IMR-90 (cell line): Measurements from ENCODE around the gene ZNF23. TPM values are rescaled to one million over a fixed set of nuclear protein-coding genes. Genes with fewer than 3 reads are reported as not detected.
A peak's percentile ranks its signal among the peaks of the same experiment; 100 is the strongest.

Source experiments
- ATAC-seq: fragments of 200-7000 bp; cut with Tn5 transposase; 2 replicates; pipeline ENCODE4 v1.9.1; 2020; ENCODE audit warnings: low read depth, mild to moderate bottlenecking, moderate library complexity
- BruUV-seq: library from RNA; stranded (reverse); fragments of 400-500 nt; replicated peaks from 2 replicates; lab custom pipeline; 2021; lab: Mats Ljungman, UMichigan
- CTCF ChIA-PET: fragments of 300-600 bp; formaldehyde crosslinking; extraction: SDS; loops from one replicate; lab custom pipeline; 2021; ENCODE audit warnings: antibody characterized with exemption; lab: Yijun Ruan, JAX
- POLR2A ChIA-PET: fragments of 300-600 bp; sonication (Branson Sonifier 250); formaldehyde crosslinking; loops from one replicate; lab custom pipeline; 2022; ENCODE audit warnings: antibody characterized with exemption; ENCODE audit not compliant: unreplicated experiment; lab: Charles Lee
- DNase-seq: peaks from one replicate; pipeline ENCODE4 v3.0.0; 2013
- H2AFZ ChIP-seq: replicated peaks from 2 replicates; pipeline ENCODE3; 2013; ENCODE audit warnings: low read length, mild to moderate bottlenecking; ENCODE audit not compliant: poor library complexity
- H2AK5ac ChIP-seq: 2 replicates; pipeline ENCODE4 v1.6.1; 2013; ENCODE audit warnings: low read depth, low read length, inconsistent platforms
- H2AK9ac ChIP-seq: replicated peaks from 2 replicates; pipeline ENCODE3; 2013; ENCODE audit warnings: mild to moderate bottlenecking, low read depth, low read length, moderate library complexity; ENCODE audit not compliant: poor library complexity
- H2BK120ac ChIP-seq: 2 replicates; pipeline ENCODE4 v1.6.1; 2013; ENCODE audit warnings: low read depth, low read length, inconsistent platforms
- H2BK15ac ChIP-seq: 3 replicates; pipeline ENCODE4 v1.6.1; 2013; ENCODE audit warnings: low read depth, low read length, inconsistent platforms
- H2BK20ac ChIP-seq: 2 replicates; pipeline ENCODE4 v1.6.1; 2013; ENCODE audit warnings: low read depth, mild to moderate bottlenecking, inconsistent platforms, low read length, moderate library complexity
- H2BK5ac ChIP-seq: 2 replicates; pipeline ENCODE4 v1.6.1; 2013; ENCODE audit warnings: mild to moderate bottlenecking, low read depth, low read length, inconsistent platforms; ENCODE audit not compliant: poor library complexity, severe bottlenecking
- H3K14ac ChIP-seq: replicated peaks from 2 replicates; pipeline ENCODE4 v1.6.1; 2013; ENCODE audit warnings: low read depth, low read length, inconsistent platforms
- H3K18ac ChIP-seq: 2 replicates; pipeline ENCODE4 v1.6.1; 2013; ENCODE audit warnings: low read depth, low read length, control low read depth
- H3K23ac ChIP-seq: 2 replicates; pipeline ENCODE4 v1.6.1; 2013; ENCODE audit warnings: low read depth, low read length, inconsistent platforms
- H3K27ac ChIP-seq: 2 replicates; pipeline ENCODE4 v1.5.1; 2013; ENCODE audit warnings: mild to moderate bottlenecking, control low read depth, low read length; ENCODE audit not compliant: insufficient read depth
- H3K27me3 ChIP-seq: 2 replicates; pipeline ENCODE4 v1.6.1; 2013; ENCODE audit warnings: low read length; ENCODE audit not compliant: control insufficient read depth, insufficient read depth
- H3K36me3 ChIP-seq: 2 replicates; pipeline ENCODE4 v1.6.1; 2013; ENCODE audit warnings: low read length, mixed read lengths; ENCODE audit not compliant: control insufficient read depth, insufficient read depth
- H3K4ac ChIP-seq: 2 replicates; pipeline ENCODE4 v1.6.1; 2013; ENCODE audit warnings: low read depth, low read length, inconsistent platforms
- H3K4me1 ChIP-seq: 2 replicates; pipeline ENCODE4 v1.6.1; 2013; ENCODE audit warnings: low read length, mixed read lengths; ENCODE audit not compliant: control insufficient read depth, insufficient read depth
- H3K4me2 ChIP-seq: 2 replicates; pipeline ENCODE4 v1.6.1; 2013; ENCODE audit warnings: low read depth, mild to moderate bottlenecking, control low read depth, low read length, moderate library complexity
- H3K4me3 ChIP-seq: 2 replicates; pipeline ENCODE4 v1.5.1; 2013; ENCODE audit warnings: low read depth, mild to moderate bottlenecking, control low read depth, low read length, moderate library complexity; ENCODE audit not compliant: insufficient read depth
- H3K56ac ChIP-seq: 2 replicates; pipeline ENCODE4 v1.6.1; 2013; ENCODE audit warnings: low read length, inconsistent platforms; ENCODE audit not compliant: insufficient read depth; ENCODE audit errors: extremely low read depth
- H3K79me1 ChIP-seq, 2 experiments: 2 replicates each; pipeline ENCODE4 v1.6.1; 2013; ENCODE audit warnings: low read length in 2 of 2, inconsistent platforms in 1 of 2, low read depth in 1 of 2
- H3K9ac ChIP-seq: 2 replicates; pipeline ENCODE4 v1.6.1; 2013; ENCODE audit warnings: low read depth, low read length, control low read depth
- H3K9me1 ChIP-seq: 2 replicates; pipeline ENCODE4 v1.6.1; 2013; ENCODE audit warnings: low read length, inconsistent platforms; ENCODE audit not compliant: insufficient read depth
- H3K9me3 ChIP-seq: 2 replicates; pipeline ENCODE4 v1.6.1; 2013; ENCODE audit warnings: low read length; ENCODE audit not compliant: control insufficient read depth, insufficient read depth
- H4K20me1 ChIP-seq: 2 replicates; pipeline ENCODE4 v1.6.1; 2013; ENCODE audit warnings: low read length, inconsistent platforms; ENCODE audit not compliant: insufficient read depth
- H4K5ac ChIP-seq: 2 replicates; pipeline ENCODE4 v1.6.1; 2013; ENCODE audit warnings: mild to moderate bottlenecking, low read depth, low read length, control low read depth
- H4K8ac ChIP-seq, 2 experiments: 2 replicates each; pipeline ENCODE4 v1.6.1; 2013; ENCODE audit warnings: low read depth in 2 of 2, low read length in 2 of 2, control low read depth in 1 of 2, inconsistent platforms in 1 of 2
- H4K91ac ChIP-seq: 2 replicates; pipeline ENCODE4 v1.6.1; 2013; ENCODE audit warnings: low read depth, low read length, inconsistent platforms; ENCODE audit not compliant: insufficient read depth
- BHLHE40 ChIP-seq: fragments of 150-350 bp; IDR thresholded peaks from 2 replicates; pipeline ENCODE4 v1.6.1; 2016; ENCODE audit warnings: mild to moderate bottlenecking, low read depth, low read length
- CEBPB ChIP-seq: IDR thresholded peaks from 2 replicates; pipeline ENCODE4 v1.6.1; 2012; ENCODE audit warnings: low read depth, low read length, improper control_type of control experiment
- CHD1 ChIP-seq: IDR thresholded peaks from 2 replicates; pipeline ENCODE4 v1.6.1; 2012; ENCODE audit warnings: low read depth, low read length, improper control_type of control experiment
- FOS ChIP-seq: fragments of 150-350 bp; IDR thresholded peaks from 2 replicates; pipeline ENCODE4 v1.6.1; 2016; ENCODE audit warnings: low read depth, low read length
- MAFK ChIP-seq: IDR thresholded peaks from 2 replicates; pipeline ENCODE4 v1.6.1; 2012; ENCODE audit warnings: low read depth, low read length, improper control_type of control experiment
- MAZ ChIP-seq: IDR thresholded peaks from 2 replicates; pipeline ENCODE4 v1.6.1; 2012; ENCODE audit warnings: low read depth, mild to moderate bottlenecking, low read length, improper control_type of control experiment, moderate library complexity, borderline replicate concordance
- MXI1 ChIP-seq: IDR thresholded peaks from 2 replicates; pipeline ENCODE4 v1.6.1; 2012; ENCODE audit warnings: low read depth, mild to moderate bottlenecking, low read length, moderate library complexity, borderline replicate concordance
- NFE2L2 ChIP-seq: fragments of 150-350 bp; IDR thresholded peaks from 2 replicates; pipeline ENCODE4 v1.6.1; 2016; ENCODE audit warnings: low read depth, mild to moderate bottlenecking, low read length
- POLR2A ChIP-seq: IDR thresholded peaks from 2 replicates; pipeline ENCODE4 v1.6.1; 2012; ENCODE audit warnings: mild to moderate bottlenecking, low read depth, low read length
- RAD21 ChIP-seq: IDR thresholded peaks from 2 replicates; pipeline ENCODE4 v1.6.1; 2012; ENCODE audit warnings: low read length, improper control_type of control experiment
- RCOR1 ChIP-seq: IDR thresholded peaks from 2 replicates; pipeline ENCODE4 v1.6.1; 2012; ENCODE audit warnings: mild to moderate bottlenecking, low read length, improper control_type of control experiment; ENCODE audit not compliant: insufficient replicate concordance
- RFX5 ChIP-seq: IDR thresholded peaks from 2 replicates; pipeline ENCODE4 v1.8.0; 2012; ENCODE audit warnings: low read depth, mild to moderate bottlenecking, low read length, moderate library complexity
- SMC3 ChIP-seq: fragments of 150-350 bp; IDR thresholded peaks from 2 replicates; pipeline ENCODE4 v1.6.1; 2016; ENCODE audit warnings: low read depth, mild to moderate bottlenecking, antibody characterized with exemption, low read length, moderate library complexity
- WGBS, 2 experiments: methylation state at CpG; one replicate each; pipeline versions ENCODE4 v1.1.5 to v1.1.7; 2013; ENCODE audit warnings: missing lambda C conversion rate in 2 of 2; ENCODE audit not compliant: insufficient read length in 1 of 2; ENCODE audit errors: extremely low coverage in 2 of 2; 5-methylcytosine and 5-hydroxymethylcytosine counted together
- dilution Hi-C: fragments of 300-500 bp; cut with HindIII; formaldehyde crosslinking; loops from one replicate; pipeline ENCODE4 v1.14.3; 2018; ENCODE audit warnings: low sequenced_read_pairs; ENCODE audit not compliant: unreplicated experiment
- in situ Hi-C: fragments of 300-500 bp; cut with MboI; formaldehyde crosslinking; loops from 3 replicates; pipeline ENCODE4 v1.14.3; 2019; ENCODE audit warnings: low sequenced_read_pairs, inconsistent platforms, mixed read lengths
- intact Hi-C: fragments of 100-400 bp; cut with micrococcal nuclease; formaldehyde crosslinking; loops from 2 replicates; pipeline ENCODE4 v1.10.0; 2022
- polyA plus RNA-seq, 3 experiments: library from polyadenylated mRNA; depleted of rRNA; stranded (reverse); fragments of >200 nt; gene quantifications; 2 replicates each; pipeline ENCODE4 v1.2.3, GENCODE V29; 2012; ENCODE audit warnings: low replicate concordance in 1 of 3
- total RNA-seq: library from RNA; depleted of rRNA; stranded (reverse); fragments of >200 nt; gene quantifications from 2 replicates; pipeline ENCODE4 v1.2.3, GENCODE V29; 2012
- TF ChIP-seq, protein P1 (sequence below): fragments of 150-350 bp; IDR thresholded peaks from 2 replicates; pipeline ENCODE4 v1.6.1; 2016; ENCODE audit warnings: low read depth, mild to moderate bottlenecking, low read length, moderate library complexity, borderline replicate concordance
- TF ChIP-seq, protein P2 (sequence below): conservative IDR thresholded peaks from 2 replicates; pipeline ENCODE4 v1.5.1; 2012; ENCODE audit warnings: mild to moderate bottlenecking, low read depth, low read length, improper control_type of control experiment
- TF ChIP-seq, protein P3 (sequence below): fragments of 150-350 bp; IDR thresholded peaks from 2 replicates; pipeline ENCODE4 v1.6.1; 2017; ENCODE audit warnings: mild to moderate bottlenecking, antibody characterized with exemption, low read length, low read depth

The ZNF23 gene
- total and polyA plus RNA-seq, 2 of the 4 experiments (the other 2 are of a cell fraction): 7.5 to 8.8 TPM

DNA sequence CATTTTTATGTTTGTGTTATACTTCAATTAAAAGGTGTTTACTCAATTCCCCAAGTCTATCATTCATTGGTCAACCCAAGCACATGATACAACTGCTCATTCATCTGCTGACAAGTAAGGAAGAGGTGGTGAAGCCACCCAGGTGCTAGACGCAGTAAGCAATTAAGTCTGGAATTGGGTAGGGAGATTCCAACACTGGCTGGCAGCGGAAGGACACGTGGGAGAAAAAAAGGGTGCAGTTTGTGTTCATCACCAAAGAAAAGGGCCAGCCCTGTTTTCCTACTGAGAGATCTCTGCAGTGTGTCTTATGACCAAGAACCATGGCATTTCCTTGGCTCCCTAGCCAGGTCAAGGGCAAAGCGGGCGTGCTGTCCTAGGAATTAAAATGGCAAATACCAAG lies 11.8 kb upstream of the ZNF23 start:
- no peak overlapping the region for H3K56ac ChIP-seq
- H4K5ac ChIP-seq: no peak overlapping the region
- peak overlapping the region in 1 of 2 experiments; percentile 2; a peak in 1 of 4 replicates for H4K8ac ChIP-seq
- H2BK15ac ChIP-seq: peak overlapping the region; percentile 48; the same call in 1 of the 3 replicates
- no peak overlapping the region; the same call in 1 of the 2 replicates for H3K27ac ChIP-seq
- TF ChIP-seq BHLHE40 (no peak), FOS (no peak), RFX5 (no peak), RCOR1 (no peak), NFE2L2 (no peak), SMC3 (no peak), MAZ (no peak), CEBPB (no peak), MAFK (no peak), MXI1 (no peak), CHD1 (no peak), POLR2A (no peak), RAD21 (no peak)
- TF ChIP-seq, protein P1, sequence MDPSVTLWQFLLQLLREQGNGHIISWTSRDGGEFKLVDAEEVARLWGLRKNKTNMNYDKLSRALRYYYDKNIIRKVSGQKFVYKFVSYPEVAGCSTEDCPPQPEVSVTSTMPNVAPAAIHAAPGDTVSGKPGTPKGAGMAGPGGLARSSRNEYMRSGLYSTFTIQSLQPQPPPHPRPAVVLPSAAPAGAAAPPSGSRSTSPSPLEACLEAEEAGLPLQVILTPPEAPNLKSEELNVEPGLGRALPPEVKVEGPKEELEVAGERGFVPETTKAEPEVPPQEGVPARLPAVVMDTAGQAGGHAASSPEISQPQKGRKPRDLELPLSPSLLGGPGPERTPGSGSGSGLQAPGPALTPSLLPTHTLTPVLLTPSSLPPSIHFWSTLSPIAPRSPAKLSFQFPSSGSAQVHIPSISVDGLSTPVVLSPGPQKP: no peak
- TF ChIP-seq, protein P2, sequence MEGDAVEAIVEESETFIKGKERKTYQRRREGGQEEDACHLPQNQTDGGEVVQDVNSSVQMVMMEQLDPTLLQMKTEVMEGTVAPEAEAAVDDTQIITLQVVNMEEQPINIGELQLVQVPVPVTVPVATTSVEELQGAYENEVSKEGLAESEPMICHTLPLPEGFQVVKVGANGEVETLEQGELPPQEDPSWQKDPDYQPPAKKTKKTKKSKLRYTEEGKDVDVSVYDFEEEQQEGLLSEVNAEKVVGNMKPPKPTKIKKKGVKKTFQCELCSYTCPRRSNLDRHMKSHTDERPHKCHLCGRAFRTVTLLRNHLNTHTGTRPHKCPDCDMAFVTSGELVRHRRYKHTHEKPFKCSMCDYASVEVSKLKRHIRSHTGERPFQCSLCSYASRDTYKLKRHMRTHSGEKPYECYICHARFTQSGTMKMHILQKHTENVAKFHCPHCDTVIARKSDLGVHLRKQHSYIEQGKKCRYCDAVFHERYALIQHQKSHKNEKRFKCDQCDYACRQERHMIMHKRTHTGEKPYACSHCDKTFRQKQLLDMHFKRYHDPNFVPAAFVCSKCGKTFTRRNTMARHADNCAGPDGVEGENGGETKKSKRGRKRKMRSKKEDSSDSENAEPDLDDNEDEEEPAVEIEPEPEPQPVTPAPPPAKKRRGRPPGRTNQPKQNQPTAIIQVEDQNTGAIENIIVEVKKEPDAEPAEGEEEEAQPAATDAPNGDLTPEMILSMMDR: no peak
- TF ChIP-seq, protein P3, sequence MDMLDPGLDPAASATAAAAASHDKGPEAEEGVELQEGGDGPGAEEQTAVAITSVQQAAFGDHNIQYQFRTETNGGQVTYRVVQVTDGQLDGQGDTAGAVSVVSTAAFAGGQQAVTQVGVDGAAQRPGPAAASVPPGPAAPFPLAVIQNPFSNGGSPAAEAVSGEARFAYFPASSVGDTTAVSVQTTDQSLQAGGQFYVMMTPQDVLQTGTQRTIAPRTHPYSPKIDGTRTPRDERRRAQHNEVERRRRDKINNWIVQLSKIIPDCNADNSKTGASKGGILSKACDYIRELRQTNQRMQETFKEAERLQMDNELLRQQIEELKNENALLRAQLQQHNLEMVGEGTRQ: no peak
- no peaks in the 10 kb centered on the region; the same call in 1 of the 2 replicates for H4K20me1 ChIP-seq
- ATAC-seq (no peak), DNase-seq (no peak)
- H3K14ac ChIP-seq: peak overlapping the region; percentile 2
- peaks cover 3% of the 10 kb centered on the region; the same call in 1 of the 2 replicates for H3K4me1 ChIP-seq
- intact Hi-C loops (no loop called here), in situ Hi-C loops (no loop called here), dilution Hi-C loops (no loop called here)
- ChIA-PET CTCF (no interaction called here), POLR2A (interaction anchor here (1.0 kb wide), 1 partner anchor 12 kb away, joined by 6 read pairs; the partner anchor contains the start of gene ZNF23)
- no peak overlapping the region for H3K9ac ChIP-seq
- H3K4ac ChIP-seq: peak overlapping the region; percentile 56
- no peak overlapping the region for H4K91ac ChIP-seq
- H2BK20ac ChIP-seq: peak overlapping the region; percentile 85; the same call in 1 of the 2 replicates
- H3K9me1 ChIP-seq: no peaks in the 10 kb centered on the region
- peak overlapping the region; percentile 97 for H2BK5ac ChIP-seq
- H3K4me3 ChIP-seq: no peak overlapping the region
- H3K23ac ChIP-seq: no peak overlapping the region; the same call in 1 of the 2 replicates
- H3K79me1 ChIP-seq: no peaks in the 10 kb centered on the region; a peak in 1 of 4 replicates
- H2AFZ ChIP-seq: no peak overlapping the region
- H3K4me2 ChIP-seq: no peak overlapping the region
- peaks cover 5% of the 10 kb centered on the region for H3K9me3 ChIP-seq
- no TSS peak for BruUV-seq
- peak overlapping the region; percentile 13 for H2AK5ac ChIP-seq
- peak overlapping the region; percentile 82 for H2BK120ac ChIP-seq
- no peaks in the 10 kb centered on the region for H3K27me3 ChIP-seq
- H2AK9ac ChIP-seq: no peak overlapping the region
- H3K36me3 ChIP-seq: peaks cover 18% of the 10 kb centered on the region
- peak overlapping the region; percentile 35; the same call in 1 of the 2 replicates for H3K18ac ChIP-seq
- WGBS, 2 experiments: 82% methylated on average over 3 of the region's 5 CpGs; no CpG with 5 or more reads in 1 of the 2 experiments
